Measurements from ENCODE around the gene NACA2.
"Not testable (repeated sequence)": the region's sequence is repeated elsewhere in the genome, so short reads cannot be mapped to it uniquely, and the experiment has no call there.

NACA2 gene

GRCh38 chr17:61575352-61575975 is 15.6 kb downstream of the NACA2 start:
- DNase-seq = no peak

GRCh38 chr17:61574542-61575351 is 16.3 kb downstream of the NACA2 start:
- DNase-seq = no peak

GRCh38 chr17:61572547-61572946 is 18.5 kb downstream of the NACA2 start:
- not testable (repeated sequence) for DNase-seq

GRCh38 chr17:61571624-61572023 is 19.4 kb downstream of the NACA2 start:
- no peak for DNase-seq

- DNase-seq = no peak
Observed at GRCh38 chr17:61570118-61570517, 20.9 kb downstream of the NACA2 start.

GRCh38 chr17:61569525-61569924 is 21.5 kb downstream of the NACA2 start:
- DNase-seq = not testable (repeated sequence)

- no peak for DNase-seq
Observed at GRCh38 chr17:61568219-61569072, 22.6 kb downstream of the NACA2 start.

GRCh38 chr17:61567045-61567802 is 23.8 kb downstream of the NACA2 start:
- no peak for DNase-seq

- DNase-seq = not testable (repeated sequence)
Observed at GRCh38 chr17:61566448-61566847, 24.6 kb downstream of the NACA2 start.

GRCh38 chr17:61565850-61566249 is 25.2 kb downstream of the NACA2 start:
- DNase-seq = not testable (repeated sequence)

GRCh38 chr17:61565213-61565612 is 25.8 kb downstream of the NACA2 start:
- no peak for DNase-seq

- no peak for DNase-seq
Observed at GRCh38 chr17:61562287-61562686, 28.7 kb downstream of the NACA2 start.

- no peak for DNase-seq
Observed at GRCh38 chr17:61561354-61561753, 29.7 kb downstream of the NACA2 start.

- no peak for DNase-seq
Observed at GRCh38 chr17:61560071-61560470, 30.9 kb downstream of the NACA2 start.

GRCh38 chr17:61556224-61557188 is 34.5 kb downstream of the NACA2 start:
- no peak for DNase-seq

GRCh38 chr17:61555127-61555566 is 35.9 kb downstream of the NACA2 start:
- no peak for DNase-seq

GRCh38 chr17:61554209-61554608 is 36.8 kb downstream of the NACA2 start:
- no peak for DNase-seq

GRCh38 chr17:61552560-61552959 is 38.5 kb downstream of the NACA2 start:
- DNase-seq = not testable (repeated sequence)

- no peak for DNase-seq
Observed at GRCh38 chr17:61551255-61551742, 39.7 kb downstream of the NACA2 start.

- no peak for DNase-seq
Observed at GRCh38 chr17:61547113-61547512, 43.9 kb downstream of the NACA2 start.

- DNase-seq = no peak
Observed at GRCh38 chr17:61545335-61545938, 45.6 kb downstream of the NACA2 start.

Measured in NK-92 treated with Interleukin-12 subunit alpha and Interleukin-12 subunit beta, amount 100 ng/mL, for 24 hours (cell line).